AG09309 (cell line): ENCODE data around the gene PCDH9.

Experiments
- DNase-seq: peaks from one replicate; pipeline ENCODE4 v3.0.0-alpha.2; 2010; ENCODE audit warnings: low read depth
- H3K4me3 ChIP-seq: 2 replicates; pipeline ENCODE4 v1.5.1; 2011; ENCODE audit warnings: mild to moderate bottlenecking, low read depth, low read length, moderate library complexity; ENCODE audit not compliant: control insufficient read depth
- CTCF ChIP-seq: IDR thresholded peaks from 2 replicates; pipeline ENCODE4 v1.5.1; 2011; ENCODE audit warnings: mild to moderate bottlenecking, low read depth, low read length, inconsistent platforms; ENCODE audit not compliant: insufficient read depth, control insufficient read depth; ENCODE audit errors: missing control alignments

The PCDH9 gene

GRCh38 chr13:67090856-67091255 lies 139.3 kb downstream of the PCDH9 start:
- no peak overlapping the region for H3K4me3 ChIP-seq
- no peak for DNase-seq
- TF ChIP-seq CTCF, result no peak

GRCh38 chr13:67087527-67087926 lies 142.6 kb downstream of the PCDH9 start:
- no peak overlapping the region for H3K4me3 ChIP-seq
- TF ChIP-seq CTCF, result no peak
- DNase-seq, result no peak

- no peak for TF ChIP-seq CTCF
- no peak for DNase-seq
- no peak overlapping the region for H3K4me3 ChIP-seq
Observed at GRCh38 chr13:67086260-67086659, 143.9 kb downstream of the PCDH9 start.

GRCh38 chr13:67084066-67084465 lies 146.1 kb downstream of the PCDH9 start:
- no peak overlapping the region for H3K4me3 ChIP-seq
- DNase-seq, result no peak
- TF ChIP-seq CTCF, result no peak

- no peak for TF ChIP-seq CTCF
Observed at GRCh38 chr13:67083519-67083918, 146.6 kb downstream of the PCDH9 start.

GRCh38 chr13:67080351-67080750 lies 149.8 kb downstream of the PCDH9 start:
- DNase-seq, result no peak
- no peak overlapping the region for H3K4me3 ChIP-seq
- TF ChIP-seq CTCF, result no peak

More at GRCh38 chr13:67083519-67083918, 146.6 kb downstream of the PCDH9 start:
- H3K4me3 ChIP-seq, result no peak overlapping the region
- no peak for DNase-seq

- TF ChIP-seq CTCF, result no peak
- no peak overlapping the region for H3K4me3 ChIP-seq
- no peak for DNase-seq
Observed at GRCh38 chr13:67078062-67078461, 152.1 kb downstream of the PCDH9 start.
